Upper lobe of left lung (tissue), 6 donors: Measurements from ENCODE around the gene ANKRD44. TPM values are rescaled to one million over a fixed set of nuclear protein-coding genes. Genes with fewer than 3 reads are reported as not detected.
A peak's percentile ranks its signal among the peaks of the same experiment; 100 is the strongest.

Experiments
- ATAC-seq, 2 donors: fragments of 200-7000 bp; cut with Tn5 transposase; one replicate each; pipeline ENCODE4 v1.9.1; 2022; ENCODE audit warnings: mild to moderate bottlenecking in 2 of 2, moderate library complexity in 2 of 2; ENCODE audit not compliant: low FRiP score in 2 of 2
- DNase-seq, 2 donors: peaks; one replicate each; pipeline ENCODE4 v3.0.0-alpha.2; 2019 to 2020
- H3K27ac ChIP-seq, 4 donors: fragments of 200-600 bp; sonication (generic); one replicate each; pipeline ENCODE4 v1.5.1; 2016 to 2019
- H3K27me3 ChIP-seq, 4 donors: fragments of 200-600 bp; sonication (generic); one replicate each; pipeline ENCODE4 v1.5.1; 2017 to 2019
- H3K36me3 ChIP-seq, 4 donors: fragments of 200-600 bp; sonication (generic); one replicate each; pipeline ENCODE4 v1.5.1; 2016 to 2019
- H3K4me1 ChIP-seq, 4 donors: fragments of 200-600 bp; sonication (generic); one replicate each; pipeline ENCODE4 v1.5.1; 2018 to 2019
- H3K4me3 ChIP-seq, 4 donors: fragments of 200-600 bp; sonication (generic); one replicate each; pipeline ENCODE4 v1.5.1; 2017 to 2019; ENCODE audit warnings: mild to moderate bottlenecking in 2 of 4, moderate library complexity in 1 of 4
- H3K9me3 ChIP-seq, 4 donors: fragments of 200-600 bp; sonication (generic); one replicate each; pipeline ENCODE4 v1.5.1; 2018 to 2019
- EP300 ChIP-seq, 4 donors: sonication (generic); formaldehyde crosslinking; IDR thresholded peaks; one replicate each; pipeline ENCODE4 v1.5.1; 2017; ENCODE audit warnings: antibody characterized with exemption in 4 of 4, control low read depth in 2 of 4
- POLR2A ChIP-seq, 4 donors: fragments of 450-650 bp; IDR thresholded peaks; one replicate each; pipeline ENCODE4 v1.5.1; 2016 to 2017; ENCODE audit warnings: antibody characterized with exemption in 4 of 4, mild to moderate bottlenecking in 2 of 4
- POLR2AphosphoS5 ChIP-seq, 2 donors: sonication (generic); formaldehyde crosslinking; IDR thresholded peaks; one replicate each; pipeline ENCODE4 v1.5.1; 2017; ENCODE audit warnings: antibody characterized with exemption in 2 of 2
- WGBS, 2 donors: methylation state at CpG; one replicate each; pipeline ENCODE4 v1.1.5; 2017 to 2018; 5-methylcytosine and 5-hydroxymethylcytosine counted together
- total RNA-seq, 6 donors: library from RNA; depleted of rRNA in 4 of 6; stranded (reverse); fragments of >200 nt in 4 of 6; gene quantifications; one replicate each; pipeline versions ENCODE4 v1.1.0 to v1.2.1, GENCODE V29; 2016 to 2021
- TF ChIP-seq, protein P1 (sequence below), 6 experiments: fragments of 450-650 bp in 4 of 6; fragments of 200-600 bp in 2 of 6; sonication (generic) in 2 of 6; IDR thresholded peaks; one replicate each; pipeline ENCODE4 v1.5.1; 2016 to 2019; ENCODE audit warnings: antibody characterized with exemption in 6 of 6
- donor health status: DM: no; HTN: no; CAD: no; lungs with moderate emphysema.
- donor health status: DM: no; HTN: yes; CAD: no; lungs with severe emphysema.

ANKRD44 gene
- total RNA-seq, 6 donors from 2014 or later = 41.0 to 91.1 (median 61.7) TPM

DNA sequence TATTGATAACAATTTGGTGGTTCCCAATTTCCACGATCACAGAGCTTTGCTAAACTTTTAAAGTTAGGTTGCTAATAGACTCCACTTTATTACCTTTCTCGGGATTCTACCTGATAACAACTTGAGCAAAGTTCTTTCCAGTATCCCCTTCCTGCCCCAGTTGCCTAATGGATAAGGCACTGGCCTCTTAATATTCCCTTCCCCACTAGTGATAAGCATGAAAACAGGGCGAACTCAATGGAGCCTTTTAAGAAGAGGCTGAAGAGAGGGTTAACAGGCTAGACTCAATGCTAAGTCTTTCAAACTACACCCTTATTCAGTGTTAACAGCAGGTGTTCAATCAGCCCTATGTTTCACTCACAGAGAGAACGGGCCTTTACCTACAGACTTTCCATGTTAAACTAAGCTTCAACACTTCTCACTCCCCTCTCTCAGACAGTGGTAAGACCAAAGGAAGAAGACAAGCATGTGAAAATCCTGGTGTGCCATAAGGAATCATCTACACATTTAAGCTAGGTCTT is 75.8 kb downstream of the ANKRD44 start:
- WGBS, 2 donors = 81 to 96% methylated on average over 4 of the region's 4 CpGs
- H3K4me1 ChIP-seq = peaks cover 24 to 41% (median 33%) of the 10 kb centered on the region in 4 donors

DNA sequence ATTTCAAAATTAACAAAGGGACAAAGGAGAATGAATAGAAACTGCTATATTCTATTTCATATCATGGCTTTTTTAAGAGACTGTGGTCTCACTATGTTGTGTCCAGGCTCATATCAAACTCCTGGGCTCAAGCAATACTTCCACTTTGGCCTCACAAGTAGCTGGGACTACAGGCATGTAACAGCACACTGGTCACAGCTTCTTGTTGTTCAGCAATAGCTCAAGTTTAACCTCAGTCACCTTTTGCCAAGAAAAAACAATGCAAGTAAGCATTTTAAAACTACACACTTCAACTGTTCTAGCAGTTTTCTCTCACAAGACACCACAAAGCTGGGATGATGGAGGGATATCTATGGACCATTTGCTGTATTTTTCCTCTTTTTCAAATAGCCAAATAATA is 77.1 kb downstream of the ANKRD44 start:
- DNase-seq (no peak), ATAC-seq (no peak)
- no peaks in the 10 kb centered on the region for H3K36me3 ChIP-seq
- no peak overlapping the region for H3K4me3 ChIP-seq
- H3K4me1 ChIP-seq = peaks cover 14 to 36% (median 24%) of the 10 kb centered on the region in 4 donors
- no peaks in the 10 kb centered on the region for H3K27me3 ChIP-seq
- no peak overlapping the region for H3K27ac ChIP-seq
- no peak for TF ChIP-seq POLR2AphosphoS5 (IDR thresholded peaks at IDR 0.05)
- no peaks in the 10 kb centered on the region for H3K9me3 ChIP-seq

More for the DNA sequence above, 75.8 kb downstream of the ANKRD44 start:
- Histone ChIP-seq H3K36me3 (no peaks in the 10 kb centered on the region), H3K4me3 (no peak overlapping the region), H3K9me3 (no peaks in the 10 kb centered on the region), H3K27me3 (no peaks in the 10 kb centered on the region), H3K27ac (no peak overlapping the region)
- DNase-seq = no peak
- TF ChIP-seq, protein P1, sequence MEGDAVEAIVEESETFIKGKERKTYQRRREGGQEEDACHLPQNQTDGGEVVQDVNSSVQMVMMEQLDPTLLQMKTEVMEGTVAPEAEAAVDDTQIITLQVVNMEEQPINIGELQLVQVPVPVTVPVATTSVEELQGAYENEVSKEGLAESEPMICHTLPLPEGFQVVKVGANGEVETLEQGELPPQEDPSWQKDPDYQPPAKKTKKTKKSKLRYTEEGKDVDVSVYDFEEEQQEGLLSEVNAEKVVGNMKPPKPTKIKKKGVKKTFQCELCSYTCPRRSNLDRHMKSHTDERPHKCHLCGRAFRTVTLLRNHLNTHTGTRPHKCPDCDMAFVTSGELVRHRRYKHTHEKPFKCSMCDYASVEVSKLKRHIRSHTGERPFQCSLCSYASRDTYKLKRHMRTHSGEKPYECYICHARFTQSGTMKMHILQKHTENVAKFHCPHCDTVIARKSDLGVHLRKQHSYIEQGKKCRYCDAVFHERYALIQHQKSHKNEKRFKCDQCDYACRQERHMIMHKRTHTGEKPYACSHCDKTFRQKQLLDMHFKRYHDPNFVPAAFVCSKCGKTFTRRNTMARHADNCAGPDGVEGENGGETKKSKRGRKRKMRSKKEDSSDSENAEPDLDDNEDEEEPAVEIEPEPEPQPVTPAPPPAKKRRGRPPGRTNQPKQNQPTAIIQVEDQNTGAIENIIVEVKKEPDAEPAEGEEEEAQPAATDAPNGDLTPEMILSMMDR (IDR thresholded peaks at IDR 0.05) = no peak
- no peak for TF ChIP-seq POLR2AphosphoS5 (IDR thresholded peaks at IDR 0.05)
- TF ChIP-seq EP300 (IDR thresholded peaks at IDR 0.05) = no peak
- no peak for TF ChIP-seq POLR2A (IDR thresholded peaks at IDR 0.05)
- ATAC-seq = no peak

DNA sequence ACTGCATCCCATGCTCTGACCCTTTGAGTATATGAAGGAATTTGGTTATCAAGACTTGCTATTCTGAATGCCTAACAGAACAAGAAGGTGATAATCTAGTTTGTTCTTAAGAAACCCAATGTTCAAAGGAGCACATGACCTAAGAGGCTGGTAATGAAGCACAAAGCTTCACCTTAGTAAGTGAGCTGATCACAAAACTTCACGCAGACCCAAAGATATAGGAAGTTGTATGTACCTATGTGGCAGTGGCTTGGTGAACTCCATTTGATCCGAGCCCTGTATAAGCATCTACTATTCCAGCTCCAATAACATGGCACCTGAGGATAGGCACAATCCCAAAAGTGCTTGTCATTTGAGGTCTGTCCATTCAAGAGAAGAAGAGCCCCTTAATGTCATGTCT is 78.6 kb downstream of the ANKRD44 start:
- no peak for TF ChIP-seq EP300 (IDR thresholded peaks at IDR 0.05)
- Histone ChIP-seq H3K27ac (no peak overlapping the region), H3K27me3 (no peaks in the 10 kb centered on the region), H3K9me3 (no peaks in the 10 kb centered on the region), H3K4me3 (no peak overlapping the region), H3K4me1 (peaks cover 8 to 29% (median 16%) of the 10 kb centered on the region in 4 donors), H3K36me3 (no peaks in the 10 kb centered on the region)
- DNase-seq (no peak), ATAC-seq (no peak)
- 86 to 98% methylated on average over 2 of the region's 2 CpGs for WGBS, 2 donors

DNA sequence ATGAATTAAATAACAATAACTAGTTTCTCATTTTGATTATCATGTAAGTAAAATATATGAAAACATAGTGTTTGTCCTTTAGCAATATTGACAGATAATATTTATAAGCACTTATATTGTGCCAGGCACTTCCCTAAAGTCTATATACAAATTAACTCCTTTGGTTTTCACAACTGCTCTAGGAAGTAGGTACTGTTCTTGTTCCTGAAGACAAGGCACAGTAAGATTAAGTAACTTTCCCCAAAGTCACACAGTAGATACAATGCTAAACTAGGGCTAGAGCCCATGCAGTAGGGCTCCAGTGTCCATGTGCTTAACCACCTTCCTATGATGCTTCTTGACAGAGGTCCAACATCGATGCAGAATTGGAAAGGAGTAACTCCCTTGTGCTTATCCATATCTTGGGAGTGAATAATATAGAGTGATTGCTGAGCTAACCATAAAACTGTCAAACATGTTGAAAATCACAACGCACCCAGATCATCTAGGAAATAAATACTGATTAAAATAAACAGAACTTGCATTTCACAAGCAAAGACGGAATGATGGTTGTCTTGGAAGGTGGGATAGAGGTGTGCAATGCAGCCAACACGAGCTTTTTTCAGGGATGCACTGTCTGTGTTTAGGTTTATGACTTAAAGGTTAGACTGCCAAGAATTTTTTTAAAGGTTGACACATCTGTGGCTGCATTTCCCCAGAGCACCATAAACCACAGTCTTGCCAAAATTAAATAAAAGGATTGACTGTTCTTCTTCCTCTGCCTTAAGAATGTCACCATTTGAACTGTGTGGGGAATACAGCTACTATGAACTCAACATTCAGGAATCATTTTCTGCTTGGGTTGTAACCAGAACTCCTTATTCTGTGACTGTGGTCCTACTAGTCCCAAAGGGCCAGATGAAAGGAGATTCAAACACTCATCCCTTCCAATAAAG is 80.8 kb downstream of the ANKRD44 start:
- DNase-seq (no peak), ATAC-seq (peak in 1 of 2 donors; percentile 60)
- no peak for TF ChIP-seq POLR2A (IDR thresholded peaks at IDR 0.05)
- H3K36me3 ChIP-seq = no peaks in the 10 kb centered on the region
- no peak overlapping the region for H3K27ac ChIP-seq
- H3K9me3 ChIP-seq = no peaks in the 10 kb centered on the region
- H3K27me3 ChIP-seq = no peaks in the 10 kb centered on the region
- 59 to 62% methylated on average over 4 of the region's 4 CpGs for WGBS, 2 donors
- no peak overlapping the region for H3K4me3 ChIP-seq
- peaks cover 8 to 18% (median 12%) of the 10 kb centered on the region in 4 donors for H3K4me1 ChIP-seq

DNA sequence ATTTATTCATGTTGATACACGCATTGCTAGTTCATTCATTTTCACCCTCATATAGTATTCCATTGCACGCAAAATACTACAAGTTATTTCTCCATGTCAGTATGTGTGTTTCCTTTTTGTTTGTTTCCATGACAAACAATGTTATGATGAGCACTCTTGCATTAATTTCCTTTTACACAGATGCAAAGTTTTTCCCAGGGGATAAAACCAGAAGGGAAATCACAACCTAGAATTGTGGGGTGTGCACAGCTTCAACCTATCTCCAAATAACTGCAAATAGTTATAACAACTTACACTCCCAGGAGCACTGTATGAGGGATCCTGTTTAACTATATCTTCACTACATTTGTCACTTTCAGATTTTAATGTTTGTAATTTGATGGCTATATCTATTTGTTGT is 87.1 kb downstream of the ANKRD44 start:
- H3K27me3 ChIP-seq = no peaks in the 10 kb centered on the region
- DNase-seq (no peak), ATAC-seq (no peak)
- no peak for TF ChIP-seq EP300 (IDR thresholded peaks at IDR 0.05)
- TF ChIP-seq POLR2A (IDR thresholded peaks at IDR 0.05) = no peak
- TF ChIP-seq, protein P1 (IDR thresholded peaks at IDR 0.05) = no peak
- TF ChIP-seq POLR2AphosphoS5 (IDR thresholded peaks at IDR 0.05) = no peak
- H3K27ac ChIP-seq = no peak overlapping the region
- H3K36me3 ChIP-seq = no peaks in the 10 kb centered on the region
- no peaks in the 10 kb centered on the region for H3K9me3 ChIP-seq
- WGBS, 2 donors = 92 to 96% methylated on average over 2 of the region's 2 CpGs
- peaks cover 0 to 11% (median under 1%) of the 10 kb centered on the region in 4 donors for H3K4me1 ChIP-seq
- no peak overlapping the region for H3K4me3 ChIP-seq

DNA sequence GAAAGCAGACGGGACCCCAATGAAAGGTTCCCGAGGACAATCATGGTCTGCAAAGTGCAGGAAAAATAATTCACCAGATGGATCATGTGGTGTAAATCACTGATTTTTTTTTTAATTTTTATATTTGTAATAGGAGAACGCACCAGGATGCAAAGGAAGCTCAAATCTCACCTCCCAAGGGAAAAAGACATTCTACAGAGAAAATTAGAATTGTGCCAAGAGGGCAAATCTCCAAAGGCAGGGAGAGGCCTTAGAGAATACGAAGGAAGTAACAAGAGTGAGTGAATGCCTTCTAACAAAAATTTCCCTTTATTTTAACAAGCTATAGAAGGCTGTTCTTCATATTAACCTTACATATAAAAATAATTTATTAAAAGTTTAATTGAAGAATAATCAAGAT is 90.9 kb downstream of the ANKRD44 start:
- 82 to 85% methylated on average over 4 of the region's 4 CpGs for WGBS, 2 donors
- ATAC-seq (no peak), DNase-seq (no peak)
- Histone ChIP-seq H3K27ac (no peak overlapping the region), H3K4me1 (peaks cover 11 to 25% (median 23%) of the 10 kb centered on the region in 4 donors), H3K36me3 (no peaks in the 10 kb centered on the region), H3K4me3 (no peak overlapping the region), H3K27me3 (no peaks in the 10 kb centered on the region), H3K9me3 (no peaks in the 10 kb centered on the region)
- no peak for TF ChIP-seq POLR2A (IDR thresholded peaks at IDR 0.05)
- TF ChIP-seq EP300 (IDR thresholded peaks at IDR 0.05) = no peak
- no peak for TF ChIP-seq POLR2AphosphoS5 (IDR thresholded peaks at IDR 0.05)
- TF ChIP-seq, protein P1 (IDR thresholded peaks at IDR 0.05) = no peak
